GM18909 (cell line): Measurements from ENCODE around the gene SIDT2.
"Not testable (repeated sequence)": the region's sequence is repeated elsewhere in the genome, so short reads cannot be mapped to it uniquely, and the experiment has no call there.

Experiments used
- ATAC-seq: cut with Tn5 transposase; IDR thresholded peaks from one replicate; pipeline ENCODE4 v1.9.1; 2021; ENCODE audit warnings: mild to moderate bottlenecking; ENCODE audit not compliant: unreplicated experiment, poor library complexity

SIDT2 gene

DNA sequence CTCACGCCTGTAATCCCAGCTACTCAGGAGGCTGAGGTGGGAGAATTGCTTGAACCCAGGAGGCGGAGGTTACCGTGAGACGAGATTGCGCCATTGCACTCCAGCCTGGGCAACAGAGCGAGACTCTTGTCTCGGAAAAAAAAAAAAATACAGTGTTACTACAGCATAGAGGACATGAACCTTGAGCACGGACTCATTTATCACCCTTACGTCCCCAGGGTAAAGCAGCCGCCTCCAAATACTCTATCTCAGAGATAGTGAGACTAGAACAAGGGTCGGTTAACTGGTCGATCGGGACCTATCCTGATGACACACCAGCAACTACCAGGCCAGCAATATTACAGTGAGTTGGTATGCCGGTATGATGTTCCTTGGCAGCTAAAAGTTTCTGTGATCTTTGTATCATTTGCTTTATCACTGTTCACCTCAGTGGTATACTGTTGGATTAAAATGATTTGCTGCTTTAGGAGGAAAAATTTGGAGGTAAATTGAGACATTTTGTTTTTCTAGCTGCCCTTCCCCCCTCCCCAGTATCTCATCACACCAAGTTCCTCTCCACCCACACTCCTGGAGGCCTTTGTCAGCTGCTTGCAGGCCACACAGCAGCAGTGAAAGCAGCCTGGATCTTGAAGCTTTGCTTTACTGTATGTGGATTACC, 7.0 kb upstream of the SIDT2 start:
- ATAC-seq, result no peak

DNA sequence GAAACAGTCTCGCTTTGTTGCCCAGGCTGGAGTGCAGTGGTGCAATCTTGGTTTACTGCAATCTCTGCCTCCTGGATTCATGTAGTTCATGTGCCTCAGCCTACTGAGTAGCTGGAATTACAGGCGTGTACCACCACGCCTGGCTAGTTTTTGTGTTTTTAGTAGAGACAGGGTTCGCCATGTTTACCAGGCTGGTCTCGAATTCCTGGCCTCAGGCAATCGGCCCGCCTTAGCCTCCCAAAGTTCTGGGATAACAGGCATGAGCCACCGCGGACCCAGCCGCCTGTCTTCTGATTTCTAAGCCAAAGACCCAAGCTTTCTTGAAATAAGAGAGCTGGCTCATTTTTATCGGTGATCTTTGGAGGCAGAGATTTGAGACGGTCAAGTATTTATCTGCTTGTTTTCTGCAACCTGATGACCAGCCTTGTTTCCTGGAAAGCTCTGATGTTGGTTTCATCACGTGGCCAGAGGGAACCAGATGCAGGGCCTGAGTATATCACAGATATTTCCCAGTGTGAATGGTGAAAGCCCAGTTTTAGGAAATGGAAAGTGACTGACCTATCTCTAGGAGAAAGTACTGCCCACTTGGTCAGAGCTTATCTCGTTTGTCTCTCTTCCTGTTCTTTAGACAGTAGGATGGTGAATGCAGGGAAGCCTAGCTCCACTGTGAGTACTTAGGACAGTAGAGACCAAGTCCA, 5.7 kb upstream of the SIDT2 start:
- ATAC-seq, result no peak

GRCh38 chr11:117175104-117175503, 3.4 kb upstream of the SIDT2 start:
- ATAC-seq, result no peak

DNA sequence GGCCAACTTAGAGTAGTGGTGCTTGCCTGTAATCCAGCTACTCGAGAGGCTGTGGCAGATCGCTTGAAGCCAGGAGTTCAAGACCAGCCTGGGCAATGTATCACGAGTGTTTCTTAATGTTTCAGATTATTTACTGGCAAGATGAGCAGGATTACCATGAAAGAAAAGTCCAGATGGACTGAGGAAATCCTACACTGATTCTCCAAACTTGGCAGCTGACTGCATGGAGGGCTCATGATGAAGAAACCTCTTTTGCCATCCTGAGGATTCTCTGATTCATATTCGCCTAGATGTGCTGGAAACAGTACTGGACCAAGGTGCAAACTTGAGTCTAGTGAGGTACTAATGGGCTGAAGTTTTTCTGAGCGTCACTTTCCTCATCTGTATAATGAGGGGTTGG, 2.8 kb upstream of the SIDT2 start:
- no peak for ATAC-seq

GRCh38 chr11:117176186-117176585, 2.4 kb upstream of the SIDT2 start:
- ATAC-seq, result no peak

DNA sequence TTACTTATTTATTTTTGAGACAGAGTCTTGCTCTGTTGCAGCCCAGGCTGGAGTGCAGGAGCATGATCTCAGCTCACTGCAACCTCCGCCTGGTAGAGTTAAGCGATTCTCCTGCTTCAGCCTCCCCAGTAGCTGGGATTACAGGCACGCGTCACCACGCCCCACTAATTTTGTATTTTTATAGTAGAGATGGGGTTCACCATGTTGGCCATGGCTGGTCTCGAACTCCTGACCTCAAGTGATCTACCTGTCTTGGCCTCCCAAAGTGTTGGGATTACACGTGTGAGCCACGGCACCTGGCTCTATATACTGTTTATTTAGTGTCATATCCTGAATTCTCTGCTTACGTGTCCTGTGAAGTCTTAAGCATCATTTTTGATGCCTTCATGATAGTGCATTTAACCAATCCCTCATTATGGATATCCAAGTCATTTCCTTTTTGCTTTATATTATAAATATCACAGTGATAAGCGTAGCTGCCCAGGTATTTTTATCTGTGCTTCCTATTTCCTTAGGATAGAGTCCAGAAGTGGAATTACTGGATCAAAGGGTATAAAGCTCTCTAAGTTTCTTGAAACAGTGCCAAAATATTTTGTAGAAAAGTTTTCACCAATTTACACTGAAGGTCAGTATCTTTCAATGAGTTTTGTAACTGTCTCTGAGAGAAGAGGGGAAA, 871 bp upstream of the SIDT2 start:
- no peak for ATAC-seq

DNA sequence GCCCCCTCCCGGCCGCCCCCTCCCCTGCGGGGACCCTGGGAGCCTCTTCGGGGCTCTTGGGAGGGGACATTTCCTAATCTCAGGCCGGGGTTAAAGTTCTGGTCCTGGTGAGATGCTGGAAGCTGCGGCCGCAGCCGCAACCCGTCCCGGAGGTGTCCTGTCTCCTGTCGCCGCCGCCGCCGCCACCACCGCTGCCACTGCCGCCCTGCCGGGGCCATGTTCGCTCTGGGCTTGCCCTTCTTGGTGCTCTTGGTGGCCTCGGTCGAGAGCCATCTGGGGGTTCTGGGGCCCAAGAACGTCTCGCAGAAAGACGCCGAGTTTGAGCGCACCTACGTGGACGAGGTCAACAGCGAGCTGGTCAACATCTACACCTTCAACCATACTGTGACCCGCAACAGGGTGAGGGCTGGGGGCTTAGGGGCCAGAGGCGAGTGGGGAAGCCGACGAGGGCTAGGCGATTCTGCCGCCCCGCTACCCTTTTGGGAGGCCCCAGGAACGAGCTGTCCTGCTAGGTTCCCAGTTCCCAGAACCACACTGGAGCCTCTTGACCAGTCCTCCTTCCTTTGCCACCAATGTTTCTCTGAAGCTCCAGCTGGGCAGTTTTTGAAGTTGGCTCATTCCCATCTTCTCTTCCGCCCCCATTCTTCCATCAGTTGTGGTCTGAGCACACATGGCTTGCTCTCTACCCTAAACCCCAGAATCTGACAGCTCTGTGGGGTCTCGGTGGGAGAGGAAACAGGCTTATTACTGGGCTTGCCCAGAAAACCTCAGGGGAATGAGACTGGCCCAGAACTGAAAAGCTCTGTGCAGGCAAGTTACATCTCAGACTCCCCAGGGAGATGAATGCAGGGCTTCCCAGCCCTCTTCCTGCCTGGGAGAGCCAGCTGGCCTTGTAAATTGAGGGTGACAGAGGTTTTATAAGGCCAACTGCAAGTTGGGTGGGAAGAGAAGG, 781 bp downstream of the SIDT2 start:
- ATAC-seq, result peak; percentile 31

DNA sequence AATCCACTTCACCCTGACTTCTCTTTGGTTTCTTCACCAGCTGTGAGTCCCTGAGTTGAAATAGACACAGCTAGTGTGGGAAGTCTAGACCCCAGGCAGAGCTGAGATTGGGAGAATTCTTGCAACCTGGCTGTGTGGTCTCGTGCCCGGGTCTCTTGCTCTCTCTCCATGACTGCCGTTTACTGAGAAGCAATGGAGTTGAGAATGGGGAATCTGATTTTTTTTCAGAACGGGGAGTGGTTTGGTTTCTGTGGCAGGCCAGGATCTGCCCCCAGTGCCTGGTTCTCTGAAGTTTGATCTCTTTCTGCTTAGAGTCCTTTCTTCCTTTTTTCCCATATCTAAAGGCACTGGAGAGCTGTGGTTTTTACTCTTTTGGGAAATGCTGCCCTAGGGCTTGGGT, 1.5 kb downstream of the SIDT2 start:
- peak; percentile 4 for ATAC-seq

DNA sequence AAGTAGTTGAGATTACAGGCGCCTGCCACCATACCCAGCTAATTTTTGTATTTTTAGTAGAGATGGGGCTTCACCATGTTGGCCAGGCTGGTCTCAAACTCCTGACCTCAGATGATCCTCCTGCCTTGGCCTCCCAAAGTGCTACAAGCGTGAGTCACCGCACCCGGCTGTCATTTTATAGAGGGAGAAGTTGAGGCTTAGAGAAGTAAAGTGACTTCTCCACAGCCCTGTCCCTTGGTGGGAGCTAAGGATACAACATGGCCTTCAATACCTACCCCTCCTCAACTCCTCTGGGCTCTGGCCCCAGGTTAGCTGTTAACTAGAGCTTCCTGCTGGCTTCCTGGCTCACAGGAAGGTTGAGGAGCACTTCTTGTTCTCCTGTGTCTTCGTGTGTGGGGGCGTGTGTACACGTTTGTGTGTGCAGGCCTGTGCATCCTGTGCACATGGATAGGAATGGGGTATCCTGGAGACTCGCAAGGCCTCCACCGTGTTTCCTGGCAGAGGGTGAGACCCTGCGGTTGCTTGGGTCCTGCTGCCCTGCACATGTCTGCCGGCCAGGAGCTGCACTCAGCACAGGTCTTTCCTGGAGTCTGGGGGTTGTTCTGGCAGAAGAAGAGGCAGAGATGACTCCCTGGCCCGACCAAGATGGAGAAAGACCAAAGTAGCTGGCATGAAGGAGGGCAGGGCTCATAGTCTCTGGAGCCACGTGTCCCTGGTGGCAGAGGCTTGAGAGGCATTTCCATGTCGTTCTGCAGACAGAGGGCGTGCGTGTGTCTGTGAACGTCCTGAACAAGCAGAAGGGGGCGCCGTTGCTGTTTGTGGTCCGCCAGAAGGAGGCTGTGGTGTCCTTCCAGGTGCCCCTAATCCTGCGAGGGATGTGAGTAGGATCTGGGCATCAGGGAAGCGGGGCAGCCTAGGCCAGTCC, 2.4 kb downstream of the SIDT2 start:
- no peak for ATAC-seq

DNA sequence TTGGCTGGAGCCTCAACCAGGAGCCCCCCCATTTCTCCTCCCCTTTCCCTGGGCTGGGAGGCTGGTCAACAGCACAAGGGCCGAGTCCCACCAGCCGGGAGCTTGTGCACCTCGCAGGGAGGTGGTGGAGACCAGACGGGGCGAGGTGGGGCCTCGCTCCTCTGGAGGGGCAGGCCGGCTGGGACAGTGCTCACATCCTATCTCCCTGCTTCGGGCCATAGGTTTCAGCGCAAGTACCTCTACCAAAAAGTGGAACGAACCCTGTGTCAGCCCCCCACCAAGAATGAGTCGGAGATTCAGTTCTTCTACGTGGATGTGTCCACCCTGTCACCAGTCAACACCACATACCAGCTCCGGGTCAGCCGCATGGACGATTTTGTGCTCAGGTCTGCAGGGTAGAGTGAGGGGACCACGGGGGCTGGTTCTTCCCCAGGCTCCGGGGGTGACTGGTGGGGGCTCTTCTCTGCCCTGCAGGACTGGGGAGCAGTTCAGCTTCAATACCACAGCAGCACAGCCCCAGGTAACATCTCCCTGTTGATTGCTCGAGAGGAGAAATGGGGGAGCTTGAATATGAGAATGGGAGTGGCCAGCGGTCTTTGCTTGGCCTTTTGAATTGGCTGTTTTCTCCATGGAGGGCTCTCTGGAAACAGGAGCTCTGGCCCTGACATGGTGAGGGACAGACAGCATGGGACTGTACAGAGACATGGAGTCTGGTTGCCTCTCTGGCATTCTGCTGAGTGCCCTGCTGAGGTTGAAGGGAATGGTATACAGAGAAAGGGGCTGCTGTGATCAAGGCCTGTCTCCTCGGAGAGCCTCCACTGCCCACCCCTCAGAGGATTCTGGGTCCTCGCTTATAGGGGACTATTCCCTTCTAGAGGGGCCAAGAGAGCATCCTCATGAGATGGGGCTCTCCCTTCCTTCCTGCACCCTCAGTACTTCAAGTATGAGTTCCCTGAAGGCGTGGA, 3.3 kb downstream of the SIDT2 start:
- ATAC-seq, result no peak

DNA sequence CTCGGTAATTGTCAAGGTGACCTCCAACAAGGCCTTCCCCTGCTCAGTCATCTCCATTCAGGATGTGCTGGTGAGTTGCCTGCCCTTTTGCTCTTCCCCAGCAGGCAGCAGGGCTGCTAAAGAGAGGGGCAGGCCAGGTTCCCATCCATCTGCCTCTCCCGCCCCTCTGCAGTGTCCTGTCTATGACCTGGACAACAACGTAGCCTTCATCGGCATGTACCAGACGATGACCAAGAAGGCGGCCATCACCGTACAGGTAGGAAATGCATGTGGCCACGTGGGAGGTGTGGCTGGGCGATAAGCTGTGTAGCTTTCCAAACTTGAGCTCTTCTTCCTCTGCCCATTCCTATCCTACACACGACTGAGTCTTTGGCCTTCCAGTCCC, 4.0 kb downstream of the SIDT2 start:
- ATAC-seq, result no peak

- not testable (repeated sequence) for ATAC-seq
These were observed 4.6 kb downstream of the SIDT2 start for GRCh38 chr11:117183178-117183577.

DNA sequence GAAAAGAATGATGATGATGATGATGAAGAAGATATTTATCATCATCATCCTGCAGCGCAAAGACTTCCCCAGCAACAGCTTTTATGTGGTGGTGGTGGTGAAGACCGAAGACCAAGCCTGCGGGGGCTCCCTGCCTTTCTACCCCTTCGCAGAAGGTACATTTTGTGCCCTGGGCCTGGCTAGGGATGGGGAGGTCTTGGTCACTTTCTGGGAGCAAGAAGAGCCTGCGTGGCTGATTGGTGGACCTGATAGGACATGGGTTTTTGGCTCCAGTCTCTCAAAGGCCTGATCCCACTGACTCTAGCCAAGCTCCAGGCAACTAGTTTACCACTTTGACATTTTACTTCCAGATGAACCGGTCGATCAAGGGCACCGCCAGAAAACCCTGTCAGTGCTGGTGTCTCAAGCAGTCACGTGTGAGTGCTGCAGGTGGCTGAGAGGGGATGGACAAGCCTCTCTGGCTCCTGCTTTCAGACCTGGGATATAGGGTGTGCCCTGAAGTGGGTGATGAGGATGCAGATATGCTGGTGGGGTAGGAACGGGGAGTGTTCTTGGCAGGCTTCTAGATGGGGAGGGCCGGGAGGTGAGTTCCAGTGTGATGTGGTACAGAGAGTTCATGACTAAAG, 5.3 kb downstream of the SIDT2 start:
- ATAC-seq, result no peak

DNA sequence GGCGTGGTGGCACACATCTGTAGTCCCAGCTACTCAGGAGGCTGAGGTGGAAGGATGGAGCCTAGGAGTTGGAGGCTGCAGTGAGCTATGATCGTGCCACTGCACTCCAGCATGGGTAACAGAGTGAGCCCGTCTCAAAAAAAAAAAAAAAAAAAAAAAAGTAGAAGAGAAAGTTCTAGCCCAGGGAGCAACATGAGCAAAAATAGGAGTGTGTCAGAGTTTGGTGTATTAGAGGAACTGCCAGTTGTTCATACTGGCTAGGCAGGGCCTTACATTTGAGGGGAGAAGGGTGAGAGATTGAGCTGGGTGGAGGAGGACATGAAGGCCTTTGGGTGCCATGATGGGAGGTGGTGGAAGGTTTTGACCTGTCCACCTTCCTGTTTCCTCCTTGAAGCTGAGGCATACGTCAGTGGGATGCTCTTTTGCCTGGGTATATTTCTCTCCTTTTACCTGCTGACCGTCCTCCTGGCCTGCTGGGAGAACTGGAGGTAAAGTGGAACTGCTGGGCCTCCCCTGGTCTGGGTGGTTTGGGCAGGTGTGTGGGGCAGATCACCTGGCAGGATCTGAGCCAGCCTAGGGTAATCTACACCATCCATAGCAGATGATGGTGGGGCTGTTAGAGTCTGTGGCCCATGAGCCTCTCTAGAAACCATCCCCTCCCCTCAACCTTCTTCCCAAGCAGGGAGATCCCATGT, 7.3 kb downstream of the SIDT2 start:
- ATAC-seq, result no peak

- ATAC-seq, result no peak
These were observed 7.9 kb downstream of the SIDT2 start for GRCh38 chr11:117186431-117186761.

- ATAC-seq, result no peak
These were observed 8.5 kb downstream of the SIDT2 start for GRCh38 chr11:117187007-117187406.

DNA sequence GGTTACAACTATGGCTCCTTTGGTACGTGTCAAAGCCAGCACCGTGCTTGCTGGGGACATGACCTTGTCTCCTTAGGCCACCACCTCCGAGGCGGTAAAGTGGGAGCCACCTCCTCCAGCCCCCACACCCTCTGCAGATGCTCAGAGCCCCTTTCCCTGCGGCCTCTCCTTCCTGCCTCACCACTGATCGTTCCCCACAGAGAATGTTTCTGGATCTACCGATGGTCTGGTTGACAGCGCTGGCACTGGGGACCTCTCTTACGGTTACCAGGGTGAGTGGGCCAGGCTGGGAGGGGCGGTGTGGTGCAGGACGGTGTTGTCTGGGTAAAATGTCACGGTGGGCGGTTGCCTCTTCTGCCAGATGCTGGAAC, 8.9 kb downstream of the SIDT2 start:
- ATAC-seq, result no peak
